GM19328 (cell line): ENCODE results near the gene SLC2A13.
"Not testable (repeated sequence)": the region's sequence is repeated elsewhere in the genome, so short reads cannot be mapped to it uniquely, and the experiment has no call there.

Experiments
- ATAC-seq: cut with Tn5 transposase; IDR thresholded peaks from one replicate; pipeline ENCODE4 v1.9.1; 2021; ENCODE audit warnings: mild to moderate bottlenecking, moderate library complexity; ENCODE audit not compliant: unreplicated experiment

The SLC2A13 gene

GRCh38 chr12:39777465-39777864, 328.4 kb downstream of the SLC2A13 start:
- ATAC-seq, result no peak

GRCh38 chr12:39773266-39773665, 332.6 kb downstream of the SLC2A13 start:
- ATAC-seq, result no peak

GRCh38 chr12:39772821-39773259, 333.0 kb downstream of the SLC2A13 start:
- ATAC-seq, result no peak

GRCh38 chr12:39771456-39771855, 334.4 kb downstream of the SLC2A13 start:
- ATAC-seq, result no peak

GRCh38 chr12:39764944-39765560, 340.8 kb downstream of the SLC2A13 start:
- no peak for ATAC-seq

- ATAC-seq, result no peak
These were observed 342.1 kb downstream of the SLC2A13 start for GRCh38 chr12:39763890-39764169.

- no peak for ATAC-seq
These were observed 342.6 kb downstream of the SLC2A13 start for GRCh38 chr12:39763071-39763889.

- ATAC-seq, result no peak
These were observed 350.4 kb downstream of the SLC2A13 start for GRCh38 chr12:39755478-39755877.

GRCh38 chr12:39752482-39753137, 353.3 kb downstream of the SLC2A13 start:
- ATAC-seq, result no peak

GRCh38 chr12:39746151-39746550, 359.7 kb downstream of the SLC2A13 start:
- not testable (repeated sequence) for ATAC-seq

- ATAC-seq, result no peak
These were observed 362.2 kb downstream of the SLC2A13 start for GRCh38 chr12:39743655-39744054.

- no peak for ATAC-seq
These were observed 369.5 kb downstream of the SLC2A13 start for GRCh38 chr12:39736406-39736805.

- ATAC-seq, result no peak
These were observed 382.1 kb downstream of the SLC2A13 start for GRCh38 chr12:39723831-39724230.

GRCh38 chr12:39722504-39722903, 383.4 kb downstream of the SLC2A13 start:
- ATAC-seq, result no peak

GRCh38 chr12:39713552-39713951, 392.3 kb downstream of the SLC2A13 start:
- no peak for ATAC-seq

- no peak for ATAC-seq
These were observed 393.5 kb downstream of the SLC2A13 start for GRCh38 chr12:39712334-39712733.
